Gastrocnemius medialis (tissue), 4 donors: ENCODE results near the gene ARPIN.
"Not testable (repeated sequence)": the region's sequence is repeated elsewhere in the genome, so short reads cannot be mapped to it uniquely, and the experiment has no call there.

Experiments
- CTCF ChIP-seq, 5 experiments: fragments of 450-650 bp in 3 of 5; fragments of 200-600 bp in 2 of 5; sonication (generic) in 2 of 5; IDR thresholded peaks in 4 of 5; conservative IDR thresholded peaks in 1 of 5; 1 replicate in 4 of 5; 2 replicates in 1 of 5; pipeline ENCODE4 v1.5.1; 2016 to 2019; ENCODE audit warnings: antibody characterized with exemption in 5 of 5, mild to moderate bottlenecking in 3 of 5, moderate library complexity in 3 of 5
- POLR2A ChIP-seq, 2 donors: fragments of 450-650 bp; IDR thresholded peaks; one replicate each; pipeline ENCODE4 v1.6.1; 2017; ENCODE audit warnings: antibody characterized with exemption in 2 of 2, mild to moderate bottlenecking in 2 of 2, moderate library complexity in 2 of 2

- not testable (repeated sequence) for TF ChIP-seq CTCF (IDR thresholded peaks at IDR 0.05 in 4 of 5, conservative IDR thresholded peaks at IDR 0.05 in 1 of 5); POLR2A (IDR thresholded peaks at IDR 0.05)
These were observed 43.3 kb downstream of the ARPIN start for GRCh38 chr15:89869490-89869889.
